Upper lobe of left lung (tissue), 4 donors: ENCODE results near the gene BLACAT1.

Experiments
- EP300 ChIP-seq, 4 donors: sonication (generic); formaldehyde crosslinking; IDR thresholded peaks; one replicate each; pipeline ENCODE4 v1.5.1; 2017; ENCODE audit warnings: antibody characterized with exemption in 4 of 4, control low read depth in 2 of 4
- POLR2A ChIP-seq, 4 donors: fragments of 450-650 bp; IDR thresholded peaks; one replicate each; pipeline ENCODE4 v1.5.1; 2016 to 2017; ENCODE audit warnings: antibody characterized with exemption in 4 of 4, mild to moderate bottlenecking in 2 of 4
- POLR2AphosphoS5 ChIP-seq, 2 donors: sonication (generic); formaldehyde crosslinking; IDR thresholded peaks; one replicate each; pipeline ENCODE4 v1.5.1; 2017; ENCODE audit warnings: antibody characterized with exemption in 2 of 2
- TF ChIP-seq, protein P1 (sequence below), 6 experiments: fragments of 450-650 bp in 4 of 6; fragments of 200-600 bp in 2 of 6; sonication (generic) in 2 of 6; IDR thresholded peaks; one replicate each; pipeline ENCODE4 v1.5.1; 2016 to 2019; ENCODE audit warnings: antibody characterized with exemption in 6 of 6

DNA sequence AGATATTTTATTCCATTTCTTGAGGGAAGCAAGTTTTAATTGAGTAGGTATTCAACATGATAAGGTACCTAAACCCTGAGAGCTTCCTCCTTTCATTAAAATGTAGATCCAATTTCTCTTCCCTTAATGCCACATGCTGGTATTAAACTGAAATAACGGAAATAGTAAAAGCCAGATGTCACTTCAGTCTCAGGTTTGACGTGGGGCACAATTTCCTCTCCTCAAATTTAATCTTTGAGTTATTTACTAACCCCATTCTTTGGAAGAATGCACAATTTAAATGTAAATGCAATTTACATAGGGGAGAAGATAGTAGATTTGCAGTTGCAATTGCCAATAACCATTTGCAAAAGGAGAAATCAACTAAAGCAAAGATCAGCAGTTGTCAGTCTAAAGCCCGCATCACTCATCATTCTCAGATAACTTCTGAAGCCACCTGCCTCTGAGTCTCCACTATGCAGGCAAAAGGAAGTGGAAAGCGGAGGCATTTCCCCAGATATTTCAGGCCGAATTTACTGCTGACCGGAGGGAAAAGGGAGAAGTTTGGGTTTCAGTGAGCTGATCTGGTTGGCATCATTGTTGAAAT is 31.9 kb downstream of the BLACAT1 start:
- TF ChIP-seq, protein P1, sequence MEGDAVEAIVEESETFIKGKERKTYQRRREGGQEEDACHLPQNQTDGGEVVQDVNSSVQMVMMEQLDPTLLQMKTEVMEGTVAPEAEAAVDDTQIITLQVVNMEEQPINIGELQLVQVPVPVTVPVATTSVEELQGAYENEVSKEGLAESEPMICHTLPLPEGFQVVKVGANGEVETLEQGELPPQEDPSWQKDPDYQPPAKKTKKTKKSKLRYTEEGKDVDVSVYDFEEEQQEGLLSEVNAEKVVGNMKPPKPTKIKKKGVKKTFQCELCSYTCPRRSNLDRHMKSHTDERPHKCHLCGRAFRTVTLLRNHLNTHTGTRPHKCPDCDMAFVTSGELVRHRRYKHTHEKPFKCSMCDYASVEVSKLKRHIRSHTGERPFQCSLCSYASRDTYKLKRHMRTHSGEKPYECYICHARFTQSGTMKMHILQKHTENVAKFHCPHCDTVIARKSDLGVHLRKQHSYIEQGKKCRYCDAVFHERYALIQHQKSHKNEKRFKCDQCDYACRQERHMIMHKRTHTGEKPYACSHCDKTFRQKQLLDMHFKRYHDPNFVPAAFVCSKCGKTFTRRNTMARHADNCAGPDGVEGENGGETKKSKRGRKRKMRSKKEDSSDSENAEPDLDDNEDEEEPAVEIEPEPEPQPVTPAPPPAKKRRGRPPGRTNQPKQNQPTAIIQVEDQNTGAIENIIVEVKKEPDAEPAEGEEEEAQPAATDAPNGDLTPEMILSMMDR (IDR thresholded peaks at IDR 0.05), result no peak
- TF ChIP-seq POLR2A (IDR thresholded peaks at IDR 0.05) (no peak), EP300 (IDR thresholded peaks at IDR 0.05) (no peak), POLR2AphosphoS5 (IDR thresholded peaks at IDR 0.05) (no peak)
